ENCODE data around the gene IFRD2. TPM values are rescaled to one million over a fixed set of nuclear protein-coding genes. Genes with fewer than 3 reads are reported as not detected.

The IFRD2 gene
- total and polyA plus RNA-seq, 2 of the 13 experiments (the other 11 are each of a cell fraction or from before 2014, with no cell fraction given) = 32.8 to 96.1 TPM

DNA sequence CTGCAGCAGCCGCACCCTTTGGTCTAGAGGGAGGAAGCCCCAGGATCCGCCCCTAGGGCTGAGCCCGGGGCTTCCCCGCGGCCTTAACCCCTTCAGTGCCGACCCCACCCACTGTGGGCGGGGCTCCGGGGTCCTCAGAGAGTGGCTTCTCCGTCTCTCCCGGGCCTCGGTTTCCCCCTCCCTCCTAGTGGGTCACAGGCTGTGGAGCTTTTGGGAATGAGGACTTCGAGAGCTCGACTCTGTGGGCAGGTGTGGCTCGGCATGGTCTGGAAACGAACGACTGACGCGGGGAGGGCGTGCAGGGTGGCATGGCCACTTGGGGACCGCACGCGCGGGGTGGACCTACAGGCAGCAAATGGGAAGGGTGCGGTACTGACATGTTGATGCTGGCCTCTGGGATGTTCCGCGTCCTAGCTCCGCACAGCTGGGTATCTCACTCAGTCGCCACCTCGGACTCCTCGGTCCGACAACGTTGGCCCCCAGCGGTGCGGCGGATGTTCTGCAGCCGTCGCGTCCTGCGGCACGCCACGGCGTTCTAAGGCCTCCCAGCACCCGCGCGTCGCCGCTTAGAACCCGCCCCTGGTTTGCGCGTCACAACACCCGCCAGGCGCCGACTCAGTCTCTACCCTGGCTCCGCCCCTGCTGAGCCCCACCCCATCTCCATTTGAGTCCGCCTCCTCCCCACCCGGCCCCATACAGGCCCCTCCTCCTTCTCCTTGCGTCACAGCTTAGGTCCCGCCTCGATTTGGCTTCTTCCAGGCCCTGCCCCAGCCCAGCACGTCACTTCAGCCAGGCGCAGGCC, 6.8 kb upstream of the IFRD2 start, which contains the start of the genes HYAL3 and NAA80 (continued):
- TF ChIP-seq, protein P1, sequence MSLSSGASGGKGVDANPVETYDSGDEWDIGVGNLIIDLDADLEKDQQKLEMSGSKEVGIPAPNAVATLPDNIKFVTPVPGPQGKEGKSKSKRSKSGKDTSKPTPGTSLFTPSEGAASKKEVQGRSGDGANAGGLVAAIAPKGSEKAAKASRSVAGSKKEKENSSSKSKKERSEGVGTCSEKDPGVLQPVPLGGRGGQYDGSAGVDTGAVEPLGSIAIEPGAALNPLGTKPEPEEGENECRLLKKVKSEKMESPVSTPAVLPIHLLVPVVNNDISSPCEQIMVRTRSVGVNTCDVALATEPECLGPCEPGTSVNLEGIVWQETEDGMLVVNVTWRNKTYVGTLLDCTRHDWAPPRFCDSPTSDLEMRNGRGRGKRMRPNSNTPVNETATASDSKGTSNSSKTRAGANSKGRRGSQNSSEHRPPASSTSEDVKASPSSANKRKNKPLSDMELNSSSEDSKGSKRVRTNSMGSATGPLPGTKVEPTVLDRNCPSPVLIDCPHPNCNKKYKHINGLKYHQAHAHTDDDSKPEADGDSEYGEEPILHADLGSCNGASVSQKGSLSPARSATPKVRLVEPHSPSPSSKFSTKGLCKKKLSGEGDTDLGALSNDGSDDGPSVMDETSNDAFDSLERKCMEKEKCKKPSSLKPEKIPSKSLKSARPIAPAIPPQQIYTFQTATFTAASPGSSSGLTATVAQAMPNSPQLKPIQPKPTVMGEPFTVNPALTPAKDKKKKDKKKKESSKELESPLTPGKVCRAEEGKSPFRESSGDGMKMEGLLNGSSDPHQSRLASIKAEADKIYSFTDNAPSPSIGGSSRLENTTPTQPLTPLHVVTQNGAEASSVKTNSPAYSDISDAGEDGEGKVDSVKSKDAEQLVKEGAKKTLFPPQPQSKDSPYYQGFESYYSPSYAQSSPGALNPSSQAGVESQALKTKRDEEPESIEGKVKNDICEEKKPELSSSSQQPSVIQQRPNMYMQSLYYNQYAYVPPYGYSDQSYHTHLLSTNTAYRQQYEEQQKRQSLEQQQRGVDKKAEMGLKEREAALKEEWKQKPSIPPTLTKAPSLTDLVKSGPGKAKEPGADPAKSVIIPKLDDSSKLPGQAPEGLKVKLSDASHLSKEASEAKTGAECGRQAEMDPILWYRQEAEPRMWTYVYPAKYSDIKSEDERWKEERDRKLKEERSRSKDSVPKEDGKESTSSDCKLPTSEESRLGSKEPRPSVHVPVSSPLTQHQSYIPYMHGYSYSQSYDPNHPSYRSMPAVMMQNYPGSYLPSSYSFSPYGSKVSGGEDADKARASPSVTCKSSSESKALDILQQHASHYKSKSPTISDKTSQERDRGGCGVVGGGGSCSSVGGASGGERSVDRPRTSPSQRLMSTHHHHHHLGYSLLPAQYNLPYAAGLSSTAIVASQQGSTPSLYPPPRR (CRISPR knock-in tag; IDR thresholded peaks at IDR 0.05; ENCODE audit: borderline replicate concordance) = no peak
- TF ChIP-seq ZNF597 (CRISPR knock-in tag; IDR thresholded peaks at IDR 0.05) (no peak), CCDC6 (CRISPR knock-in tag; IDR thresholded peaks at IDR 0.05) (peak; percentile 93; the same call in 1 of the 2 replicates), HOXD1 (CRISPR knock-in tag; IDR thresholded peaks at IDR 0.05) (peak; percentile 84), HES4 (CRISPR knock-in tag; IDR thresholded peaks at IDR 0.05; ENCODE audit: borderline replicate concordance) (no peak), EED (CRISPR knock-in tag; IDR thresholded peaks at IDR 0.05) (peak; percentile 64; the same call in 1 of the 2 replicates), ZFX (CRISPR knock-in tag; IDR thresholded peaks at IDR 0.05; ENCODE audit: low read depth) (peak; percentile 81), NFE2L1 (CRISPR knock-in tag; IDR thresholded peaks at IDR 0.05; ENCODE audit: borderline replicate concordance) (0 out of 2 replicates have a peak, but pooled peaks have one; percentile 60), SKI (IDR thresholded peaks at IDR 0.05; ENCODE audit: partially characterized antibody) (peak; percentile 66), GFI1 (CRISPR knock-in tag; IDR thresholded peaks at IDR 0.05; ENCODE audit: borderline replicate concordance) (peak; percentile 67; the same call in 1 of the 2 replicates), ZNF577 (CRISPR knock-in tag; IDR thresholded peaks at IDR 0.05; ENCODE audit: borderline replicate concordance, low read depth) (no peak), ZFP90 (CRISPR knock-in tag; IDR thresholded peaks at IDR 0.05; ENCODE audit: borderline replicate concordance) (peak; percentile 50; the same call in 1 of the 2 replicates), ZFP36L1 (CRISPR knock-in tag; IDR thresholded peaks at IDR 0.05) (peak; percentile 68; the same call in 1 of the 2 replicates), MED1 (CRISPR knock-in tag; IDR thresholded peaks at IDR 0.05) (peak; percentile 61), RAD21 (CRISPR knock-in tag; IDR thresholded peaks at IDR 0.05) (peak; percentile 67; the same call in 1 of the 2 replicates), ZNF790 (CRISPR knock-in tag; IDR thresholded peaks at IDR 0.05; ENCODE audit: borderline replicate concordance) (peak; percentile 24; the same call in 1 of the 2 replicates), NFKBIZ (CRISPR knock-in tag; IDR thresholded peaks at IDR 0.05) (no peak), RNF2 (conservative IDR thresholded peaks at IDR 0.05; ENCODE audit: low read depth) (0 out of 2 replicates have a peak, but pooled peaks have one; percentile 34), KLF16 (CRISPR knock-in tag; IDR thresholded peaks at IDR 0.05) (peak in 1 of 2 experiments; percentile 75; a peak in 2 of 4 replicates), HOMEZ (CRISPR knock-in tag; IDR thresholded peaks at IDR 0.05; ENCODE audit: low read depth) (0 out of 2 replicates have a peak, but pooled peaks have one; percentile 19), THAP11 (CRISPR knock-in tag; IDR thresholded peaks at IDR 0.05) (peak; percentile 79)

All from HepG2 (cell line).